Measurements from ENCODE around the gene PAX2. TPM values are rescaled to one million over a fixed set of nuclear protein-coding genes. Genes with fewer than 3 reads are reported as not detected.

PAX2 gene
- total and polyA plus RNA-seq, 2 of the 13 experiments (the other 11 are each of a cell fraction or from before 2014, with no cell fraction given): not detected

- TF ChIP-seq, protein P1, sequence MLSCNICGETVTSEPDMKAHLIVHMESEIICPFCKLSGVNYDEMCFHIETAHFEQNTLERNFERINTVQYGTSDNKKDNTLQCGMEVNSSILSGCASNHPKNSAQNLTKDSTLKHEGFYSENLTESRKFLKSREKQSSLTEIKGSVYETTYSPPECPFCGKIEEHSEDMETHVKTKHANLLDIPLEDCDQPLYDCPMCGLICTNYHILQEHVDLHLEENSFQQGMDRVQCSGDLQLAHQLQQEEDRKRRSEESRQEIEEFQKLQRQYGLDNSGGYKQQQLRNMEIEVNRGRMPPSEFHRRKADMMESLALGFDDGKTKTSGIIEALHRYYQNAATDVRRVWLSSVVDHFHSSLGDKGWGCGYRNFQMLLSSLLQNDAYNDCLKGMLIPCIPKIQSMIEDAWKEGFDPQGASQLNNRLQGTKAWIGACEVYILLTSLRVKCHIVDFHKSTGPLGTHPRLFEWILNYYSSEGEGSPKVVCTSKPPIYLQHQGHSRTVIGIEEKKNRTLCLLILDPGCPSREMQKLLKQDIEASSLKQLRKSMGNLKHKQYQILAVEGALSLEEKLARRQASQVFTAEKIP (CRISPR knock-in tag; IDR thresholded peaks at IDR 0.05; ENCODE audit: borderline replicate concordance): no peak
- no peak for TF ChIP-seq RFXANK (CRISPR knock-in tag; IDR thresholded peaks at IDR 0.05)
- TF ChIP-seq ZNF207 (IDR thresholded peaks at IDR 0.05; ENCODE audit: borderline replicate concordance): no peak
- TF ChIP-seq ZNF549 (CRISPR knock-in tag; IDR thresholded peaks at IDR 0.05): no peak
- TF ChIP-seq, protein P2, sequence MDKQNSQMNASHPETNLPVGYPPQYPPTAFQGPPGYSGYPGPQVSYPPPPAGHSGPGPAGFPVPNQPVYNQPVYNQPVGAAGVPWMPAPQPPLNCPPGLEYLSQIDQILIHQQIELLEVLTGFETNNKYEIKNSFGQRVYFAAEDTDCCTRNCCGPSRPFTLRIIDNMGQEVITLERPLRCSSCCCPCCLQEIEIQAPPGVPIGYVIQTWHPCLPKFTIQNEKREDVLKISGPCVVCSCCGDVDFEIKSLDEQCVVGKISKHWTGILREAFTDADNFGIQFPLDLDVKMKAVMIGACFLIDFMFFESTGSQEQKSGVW (CRISPR knock-in tag; IDR thresholded peaks at IDR 0.05; ENCODE audit: borderline replicate concordance): no peak
- no peak for TF ChIP-seq ZNF841 (CRISPR knock-in tag; IDR thresholded peaks at IDR 0.05; ENCODE audit: borderline replicate concordance)
- no peak for TF ChIP-seq MAFK (conservative IDR thresholded peaks at IDR 0.05 in 1 of 2, IDR thresholded peaks at IDR 0.05 in 1 of 2; ENCODE audit: low read length in 2 of 2)
- no peak for TF ChIP-seq ZNF24 (IDR thresholded peaks at IDR 0.05)
- TF ChIP-seq ZBTB1 (CRISPR knock-in tag; IDR thresholded peaks at IDR 0.05; ENCODE audit: borderline replicate concordance): no peak
- TF ChIP-seq GATAD2A (CRISPR knock-in tag; IDR thresholded peaks at IDR 0.05): 0 out of 2 replicates have a peak, but pooled peaks have one; percentile 33
- TF ChIP-seq HMG20A (CRISPR knock-in tag; IDR thresholded peaks at IDR 0.05; ENCODE audit: borderline replicate concordance): no peak
- TF ChIP-seq HNF4G (IDR thresholded peaks at IDR 0.05; ENCODE audit: borderline replicate concordance, low read depth, low read length): no peak
- no peak for TF ChIP-seq HNF4G (CRISPR knock-in tag; IDR thresholded peaks at IDR 0.05; ENCODE audit: borderline replicate concordance, low read depth)
- TF ChIP-seq SMARCE1 (IDR thresholded peaks at IDR 0.05; ENCODE audit: borderline replicate concordance): no peak
- TF ChIP-seq ZNF12 (CRISPR knock-in tag; IDR thresholded peaks at IDR 0.05): no peak
- TF ChIP-seq ZNF407 (CRISPR knock-in tag; IDR thresholded peaks at IDR 0.05; ENCODE audit: not compliant biosample characterization): no peak
- TF ChIP-seq, protein P3, sequence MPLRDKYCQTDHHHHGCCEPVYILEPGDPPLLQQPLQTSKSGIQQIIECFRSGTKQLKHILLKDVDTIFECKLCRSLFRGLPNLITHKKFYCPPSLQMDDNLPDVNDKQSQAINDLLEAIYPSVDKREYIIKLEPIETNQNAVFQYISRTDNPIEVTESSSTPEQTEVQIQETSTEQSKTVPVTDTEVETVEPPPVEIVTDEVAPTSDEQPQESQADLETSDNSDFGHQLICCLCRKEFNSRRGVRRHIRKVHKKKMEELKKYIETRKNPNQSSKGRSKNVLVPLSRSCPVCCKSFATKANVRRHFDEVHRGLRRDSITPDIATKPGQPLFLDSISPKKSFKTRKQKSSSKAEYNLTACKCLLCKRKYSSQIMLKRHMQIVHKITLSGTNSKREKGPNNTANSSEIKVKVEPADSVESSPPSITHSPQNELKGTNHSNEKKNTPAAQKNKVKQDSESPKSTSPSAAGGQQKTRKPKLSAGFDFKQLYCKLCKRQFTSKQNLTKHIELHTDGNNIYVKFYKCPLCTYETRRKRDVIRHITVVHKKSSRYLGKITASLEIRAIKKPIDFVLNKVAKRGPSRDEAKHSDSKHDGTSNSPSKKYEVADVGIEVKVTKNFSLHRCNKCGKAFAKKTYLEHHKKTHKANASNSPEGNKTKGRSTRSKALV (CRISPR knock-in tag; IDR thresholded peaks at IDR 0.05): 0 out of 2 replicates have a peak, but pooled peaks have one; percentile 34
Observed at GRCh38 chr10:100743626-100744135, 1.7 kb upstream of the PAX2 start (continued).

All from HepG2 (cell line).